ENCODE data around the gene CD84. TPM values are rescaled to one million over a fixed set of nuclear protein-coding genes. Genes with fewer than 3 reads are reported as not detected.
A peak's percentile ranks its signal among the peaks of the same experiment; 100 is the strongest.
"Not testable (repeated sequence)": the region's sequence is repeated elsewhere in the genome, so short reads cannot be mapped to it uniquely, and the experiment has no call there.

Gene CD84, protein sequence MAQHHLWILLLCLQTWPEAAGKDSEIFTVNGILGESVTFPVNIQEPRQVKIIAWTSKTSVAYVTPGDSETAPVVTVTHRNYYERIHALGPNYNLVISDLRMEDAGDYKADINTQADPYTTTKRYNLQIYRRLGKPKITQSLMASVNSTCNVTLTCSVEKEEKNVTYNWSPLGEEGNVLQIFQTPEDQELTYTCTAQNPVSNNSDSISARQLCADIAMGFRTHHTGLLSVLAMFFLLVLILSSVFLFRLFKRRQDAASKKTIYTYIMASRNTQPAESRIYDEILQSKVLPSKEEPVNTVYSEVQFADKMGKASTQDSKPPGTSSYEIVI
- 1 to 10 TPM; 1.3 to 3.0 TPM for total RNA-seq

DNA sequence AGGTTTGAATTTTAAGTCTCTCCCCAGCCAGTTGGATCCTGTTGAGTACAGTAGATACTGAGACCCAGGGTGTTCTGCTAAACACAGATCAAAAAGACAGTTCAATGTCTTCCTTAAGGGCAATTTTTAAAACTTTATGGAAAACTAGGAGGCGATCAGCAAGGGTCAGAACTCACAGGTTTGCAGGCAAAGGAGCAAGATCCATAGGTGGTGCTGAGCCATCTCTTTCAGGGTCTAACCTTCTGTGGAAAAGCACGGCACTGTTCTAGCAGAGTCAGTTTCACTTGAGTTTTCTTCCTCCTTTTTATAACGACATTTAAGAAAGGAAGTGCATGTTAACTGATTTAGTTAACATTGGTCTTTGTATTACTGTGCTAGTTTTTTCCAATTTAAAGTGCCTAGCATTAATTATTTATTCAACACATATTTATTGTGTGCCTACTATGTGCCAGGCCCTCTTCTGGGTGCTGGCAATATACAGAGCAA is at the start of gene CD84:
Gene CD84 (minus strand): TSS at position 281 of the 486 bp plus-strand sequence. CDS start 59 bp downstream, at position 222.
- no peak within 1 kb of the TSS for H3K9ac ChIP-seq (ENCODE audit: low read depth in 2 of 2, low read length in 2 of 2)
- no peaks in the 10 kb centered on the region for H3K36me3 ChIP-seq
- H3K27ac ChIP-seq, result peak within 1 kb of the TSS; percentile 4
- H3K9me3 ChIP-seq, result no peaks in the 10 kb centered on the region
- intact Hi-C loops (cut with DNase I), result no loop called here
- H3K4me3 ChIP-seq, result peak within 1 kb of the TSS; percentile 6
- H3K4me1 ChIP-seq, result no peaks in the 10 kb centered on the region
- TF ChIP-seq, protein P1, sequence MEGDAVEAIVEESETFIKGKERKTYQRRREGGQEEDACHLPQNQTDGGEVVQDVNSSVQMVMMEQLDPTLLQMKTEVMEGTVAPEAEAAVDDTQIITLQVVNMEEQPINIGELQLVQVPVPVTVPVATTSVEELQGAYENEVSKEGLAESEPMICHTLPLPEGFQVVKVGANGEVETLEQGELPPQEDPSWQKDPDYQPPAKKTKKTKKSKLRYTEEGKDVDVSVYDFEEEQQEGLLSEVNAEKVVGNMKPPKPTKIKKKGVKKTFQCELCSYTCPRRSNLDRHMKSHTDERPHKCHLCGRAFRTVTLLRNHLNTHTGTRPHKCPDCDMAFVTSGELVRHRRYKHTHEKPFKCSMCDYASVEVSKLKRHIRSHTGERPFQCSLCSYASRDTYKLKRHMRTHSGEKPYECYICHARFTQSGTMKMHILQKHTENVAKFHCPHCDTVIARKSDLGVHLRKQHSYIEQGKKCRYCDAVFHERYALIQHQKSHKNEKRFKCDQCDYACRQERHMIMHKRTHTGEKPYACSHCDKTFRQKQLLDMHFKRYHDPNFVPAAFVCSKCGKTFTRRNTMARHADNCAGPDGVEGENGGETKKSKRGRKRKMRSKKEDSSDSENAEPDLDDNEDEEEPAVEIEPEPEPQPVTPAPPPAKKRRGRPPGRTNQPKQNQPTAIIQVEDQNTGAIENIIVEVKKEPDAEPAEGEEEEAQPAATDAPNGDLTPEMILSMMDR (IDR thresholded peaks at IDR 0.05), result no peak
- no peak for DNase-seq
- no peaks in the 10 kb centered on the region for H3K27me3 ChIP-seq

DNA sequence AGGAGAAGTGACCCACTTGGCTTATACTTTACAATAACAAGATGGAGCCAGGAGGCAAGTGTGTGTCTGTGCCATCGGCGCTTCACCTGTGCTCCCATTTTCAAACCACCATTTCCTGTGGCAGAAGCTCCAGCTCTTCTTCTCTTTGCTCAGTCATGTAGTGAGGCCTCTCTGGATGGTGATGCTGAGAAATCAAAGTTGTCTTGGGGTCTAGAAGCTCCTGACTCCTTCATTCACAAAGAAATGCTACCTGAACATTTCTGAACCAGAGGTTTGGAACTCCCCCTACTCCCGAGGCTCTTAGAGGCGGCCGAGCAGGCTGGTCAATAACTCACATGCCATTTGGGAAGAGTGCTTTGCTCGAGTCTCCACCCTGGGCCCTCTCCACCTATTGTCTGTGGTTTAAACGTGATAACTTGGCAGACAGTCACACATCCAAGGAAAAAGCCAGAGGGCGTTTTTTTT is 49.5 kb upstream of the CD84 start:
- TF ChIP-seq, protein P1 (IDR thresholded peaks at IDR 0.05), result no peak

DNA sequence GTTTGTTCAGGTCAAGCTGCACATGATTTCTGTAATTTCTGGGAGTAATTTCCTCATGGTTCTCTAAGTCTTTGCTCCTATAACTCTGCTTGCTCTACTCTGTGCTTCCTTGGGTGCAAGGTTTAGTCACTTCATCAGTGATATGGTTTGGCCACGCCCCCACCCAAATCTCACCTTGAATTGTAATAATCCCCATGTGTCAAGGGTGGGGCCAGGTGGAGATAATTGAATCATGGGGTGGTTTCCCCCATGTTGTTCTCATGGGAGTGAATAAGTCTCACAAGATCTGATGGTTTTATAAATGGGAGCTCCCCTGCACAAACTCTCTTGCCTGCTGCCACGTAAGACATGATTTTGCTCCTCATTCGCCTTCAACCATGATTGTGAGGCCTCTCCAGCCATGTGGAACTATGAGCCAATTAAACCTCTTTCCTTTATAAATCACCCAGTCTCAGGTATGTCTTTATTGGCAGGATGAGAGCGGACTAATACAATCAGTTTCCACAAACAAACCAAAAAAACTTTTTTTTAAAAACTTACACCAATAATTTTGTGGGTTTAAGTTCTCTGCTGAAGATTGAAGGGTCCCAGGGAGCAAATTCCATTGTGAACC is 48.5 kb upstream of the CD84 start:
- H3K4me1 ChIP-seq; H3K4me3 ChIP-seq; DNase-seq; H3K36me3 ChIP-seq; H3K27ac ChIP-seq; H3K9ac ChIP-seq (ENCODE audit: low read depth in 2 of 2, low read length in 2 of 2); H3K27me3 ChIP-seq; H3K9me3 ChIP-seq; intact Hi-C loops (cut with DNase I): not testable (repeated sequence)

More for the DNA sequence above, 49.5 kb upstream of the CD84 start:
- Histone ChIP-seq H3K36me3 (no peaks in the 10 kb centered on the region), H3K9ac (ENCODE audit: low read depth in 2 of 2, low read length in 2 of 2) (no peak overlapping the region), H3K4me1 (no peaks in the 10 kb centered on the region), H3K4me3 (no peak overlapping the region), H3K27ac (peak overlapping the region; percentile 34), H3K9me3 (no peaks in the 10 kb centered on the region), H3K27me3 (no peaks in the 10 kb centered on the region)
- no peak for DNase-seq
- intact Hi-C loops (cut with DNase I), result no loop called here

DNA sequence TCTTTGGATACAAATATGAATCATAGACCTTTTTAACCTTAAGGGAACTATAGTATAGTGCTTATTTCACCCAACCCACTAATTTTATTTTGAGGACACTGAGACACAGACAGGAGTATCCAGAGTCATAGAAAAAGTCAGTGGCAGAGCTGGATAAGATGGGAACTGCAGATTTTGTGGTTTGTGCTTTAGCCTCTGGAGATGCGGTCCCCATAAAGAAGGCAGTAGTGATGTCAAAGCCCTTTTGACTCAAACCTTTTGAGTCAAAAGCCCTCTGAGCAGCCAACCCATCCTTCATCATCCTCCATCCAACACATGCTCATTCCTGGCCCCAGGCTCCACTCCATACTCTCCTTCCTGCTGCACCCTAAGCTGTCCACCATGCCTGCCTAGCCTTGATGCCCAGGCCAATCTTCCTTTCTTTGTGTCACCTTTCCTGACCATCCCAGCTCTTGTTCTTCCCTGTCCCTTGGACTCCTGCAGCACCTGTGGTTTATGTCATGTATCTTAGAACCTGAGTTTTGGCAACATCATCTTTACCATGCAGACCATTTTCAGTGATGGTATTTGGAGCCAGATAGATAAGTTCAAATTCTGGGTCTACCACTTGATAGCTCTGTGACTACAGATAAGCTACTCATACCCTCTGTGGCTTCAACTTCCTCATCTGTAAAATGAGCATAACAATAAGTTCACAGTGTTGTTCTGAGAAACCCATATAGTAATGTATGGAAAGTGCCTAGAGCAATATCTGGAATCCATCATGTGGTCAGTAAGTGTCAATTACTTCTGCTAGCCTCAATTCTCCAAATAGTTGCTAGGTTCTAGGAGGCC is 47.4 kb upstream of the CD84 start:
- H3K9me3 ChIP-seq, result no peaks in the 10 kb centered on the region
- intact Hi-C loops (cut with DNase I), result no loop called here
- no peak overlapping the region for H3K4me3 ChIP-seq
- TF ChIP-seq, protein P1 (IDR thresholded peaks at IDR 0.05), result no peak
- DNase-seq, result no peak
- H3K27me3 ChIP-seq, result no peaks in the 10 kb centered on the region
- no peak overlapping the region for H3K9ac ChIP-seq (ENCODE audit: low read depth in 2 of 2, low read length in 2 of 2)
- no peak overlapping the region for H3K27ac ChIP-seq
- no peaks in the 10 kb centered on the region for H3K4me1 ChIP-seq
- no peaks in the 10 kb centered on the region for H3K36me3 ChIP-seq

DNA sequence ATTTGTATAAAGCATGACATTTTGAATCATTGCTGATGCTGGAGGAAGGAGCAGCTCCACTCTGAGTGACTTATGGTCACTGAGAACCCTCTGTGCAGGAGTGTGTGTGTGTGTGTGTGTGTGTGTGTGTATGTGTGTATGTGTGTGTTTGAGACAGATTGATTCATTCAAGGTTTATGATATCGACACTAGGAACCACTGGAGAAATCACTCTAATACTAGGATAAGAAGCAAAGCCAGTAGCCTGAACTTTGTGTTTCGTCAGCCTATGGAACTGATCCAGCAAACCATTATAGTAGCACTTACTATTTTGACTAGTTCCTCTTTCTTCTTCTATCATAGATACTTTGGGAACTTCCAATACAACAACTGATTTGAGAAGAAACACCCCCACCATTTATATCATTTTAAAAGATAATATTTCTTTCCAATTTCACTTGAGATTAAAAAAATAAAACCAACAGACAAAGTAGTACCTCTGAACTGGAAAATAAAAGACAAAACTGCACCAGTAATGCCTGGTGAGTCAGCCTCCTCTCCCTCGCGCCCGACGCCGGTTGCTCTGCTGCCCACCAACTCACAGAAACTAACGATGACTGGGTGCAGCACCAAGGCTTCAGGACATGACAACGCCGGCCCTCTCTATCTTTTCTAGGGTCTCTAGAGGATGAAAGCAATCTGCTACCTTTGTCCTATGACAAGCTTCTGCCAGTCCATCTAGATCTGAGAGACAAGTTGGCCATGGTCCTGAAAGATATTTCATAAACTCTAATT is 46.6 kb upstream of the CD84 start:
- intact Hi-C loops (cut with DNase I), result no loop called here
- no peak for DNase-seq
- Histone ChIP-seq H3K4me1 (no peaks in the 10 kb centered on the region), H3K27ac (no peak overlapping the region), H3K27me3 (no peaks in the 10 kb centered on the region), H3K9me3 (no peaks in the 10 kb centered on the region), H3K9ac (ENCODE audit: low read depth in 2 of 2, low read length in 2 of 2) (no peak overlapping the region), H3K36me3 (no peaks in the 10 kb centered on the region), H3K4me3 (no peak overlapping the region)
- TF ChIP-seq, protein P1 (IDR thresholded peaks at IDR 0.05), result no peak
